Transverse colon (tissue), 4 donors: Measurements from ENCODE around the gene CHRNE. TPM values are rescaled to one million over a fixed set of nuclear protein-coding genes. Genes with fewer than 3 reads are reported as not detected.

Experiments
- DNase-seq: peaks from one replicate; pipeline ENCODE4 v3.0.0-alpha.2; 2019
- H3K27ac ChIP-seq, 4 donors: fragments of 200-600 bp; sonication (generic); 2 replicates each; pipeline ENCODE4 v1.5.1; 2016 to 2018; ENCODE audit warnings: inconsistent platforms in 4 of 4
- H3K27me3 ChIP-seq: fragments of 200-600 bp; sonication (generic); 2 replicates; pipeline ENCODE4 v1.5.1; 2017; ENCODE audit warnings: inconsistent platforms
- H3K36me3 ChIP-seq, 4 donors: fragments of 200-600 bp; sonication (generic); 2 replicates each; pipeline ENCODE4 v1.5.1; 2017 to 2019; ENCODE audit warnings: inconsistent platforms in 4 of 4
- H3K4me1 ChIP-seq, 4 donors: fragments of 200-600 bp; sonication (generic); 2 replicates each; pipeline ENCODE4 v1.5.1; 2017 to 2020; ENCODE audit warnings: inconsistent platforms in 4 of 4
- H3K4me3 ChIP-seq, 4 donors: fragments of 200-600 bp; sonication (generic); 1 replicate in 1 of 4; 2 replicates in 3 of 4; pipeline versions ENCODE4 v1.5.1 to v1.6.1; 2017 to 2019; ENCODE audit warnings: inconsistent platforms in 4 of 4
- H3K9me3 ChIP-seq, 2 donors: fragments of 200-600 bp; sonication (generic); 2 replicates each; pipeline ENCODE4 v1.5.1; 2017 to 2019; ENCODE audit warnings: inconsistent platforms in 2 of 2
- EP300 ChIP-seq: sonication (generic); formaldehyde crosslinking; IDR thresholded peaks from one replicate; pipeline ENCODE4 v1.6.1; 2017; ENCODE audit warnings: antibody characterized with exemption, low read depth
- POLR2A ChIP-seq: fragments of 450-650 bp; IDR thresholded peaks from one replicate; pipeline ENCODE4 v1.6.1; 2016; ENCODE audit warnings: antibody characterized with exemption, mild to moderate bottlenecking, moderate library complexity
- POLR2AphosphoS5 ChIP-seq, 3 donors: sonication (generic); formaldehyde crosslinking; IDR thresholded peaks; one replicate each; pipeline ENCODE4 v1.6.1; 2016; ENCODE audit warnings: antibody characterized with exemption in 3 of 3
- WGBS, 2 donors: methylation state at CpG; one replicate each; pipeline ENCODE4 v1.1.5; 2018; ENCODE audit warnings: low coverage in 1 of 2; 5-methylcytosine and 5-hydroxymethylcytosine counted together
- in situ Hi-C, 4 donors: fragments of 200-750 bp; cut with MboI; loops; one replicate each; pipeline versions ENCODE4 v1.15.0 to v1.15.1; 2017; ENCODE audit warnings: low sequenced_read_pairs in 3 of 4, low pct_ligation_motif_present in 1 of 4, low pct_unique_long_range_greater_than_20kb in 1 of 4
- intact Hi-C: fragments of 100-400 bp; cut with DNase I; formaldehyde crosslinking; loops from one replicate; pipeline ENCODE4 v1.15.1; 2023; ENCODE audit warnings: low total_unique reads
- total RNA-seq, 4 donors: library from RNA; depleted of rRNA; stranded (reverse); fragments of >200 nt; gene quantifications; one replicate each; pipeline ENCODE4 v1.1.0, GENCODE V29; 2016
- TF ChIP-seq, protein P1 (sequence below), 5 experiments: fragments of 200-600 bp in 3 of 5; fragments of 450-650 bp in 2 of 5; sonication (generic) in 3 of 5; IDR thresholded peaks; 1 replicate in 2 of 5; 2 replicates in 3 of 5; pipeline ENCODE4 v1.5.1; 2016 to 2017; ENCODE audit warnings: antibody characterized with exemption in 5 of 5, inconsistent platforms in 3 of 5, mild to moderate bottlenecking in 2 of 5, moderate library complexity in 1 of 5

The CHRNE gene
- total RNA-seq: under 1 TPM in 1 of 4 donors, not detected in 3; 0.32 TPM

DNA sequence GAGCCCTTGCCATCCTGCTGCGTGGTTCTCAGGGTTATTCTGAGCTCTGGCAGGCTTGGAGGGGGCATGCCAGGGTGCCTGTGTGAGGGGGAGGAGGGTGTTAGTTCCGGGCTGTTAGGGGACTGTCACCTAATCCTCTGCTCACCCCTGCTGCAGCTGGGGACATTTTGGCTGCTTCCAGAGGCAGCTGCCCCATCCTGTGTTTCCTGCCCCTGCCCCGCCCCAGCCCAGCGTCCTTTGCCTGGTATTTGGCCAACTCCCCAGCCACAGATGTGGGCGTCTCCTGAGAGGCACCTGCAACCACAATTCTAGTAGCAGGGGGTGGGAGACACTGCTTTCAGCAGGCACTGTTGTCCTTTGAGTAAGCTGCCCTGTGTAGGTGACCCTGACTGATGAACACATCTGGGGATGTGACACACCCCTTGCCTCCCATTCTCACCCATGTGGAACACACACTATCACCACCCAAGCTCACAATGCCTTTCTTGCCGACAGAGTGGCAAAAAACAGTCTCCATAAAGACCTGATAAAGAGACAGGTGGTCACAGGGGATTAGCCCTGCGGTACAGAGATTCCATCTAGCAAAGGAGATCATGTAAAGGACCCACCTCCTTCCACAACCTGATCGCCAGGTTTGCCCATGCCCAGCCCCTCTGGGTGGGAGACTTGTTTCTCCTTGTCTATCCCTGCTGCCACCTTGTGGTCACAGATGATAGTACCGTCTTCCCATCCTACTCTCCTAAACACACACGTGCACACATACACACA lies at the start of gene CHRNE:
CHRNE (minus strand) TSS at position 48 of the 768 bp plus-strand sequence; CDS start at position 13, 35 bp downstream.
- DNase-seq: peak; percentile 90
- Histone ChIP-seq H3K4me3 (no peak within 1 kb of the TSS), H3K4me1 (peaks cover 0 to 39% (median 24%) of the 10 kb centered on the region in 4 donors), H3K36me3 (no peaks in the 10 kb centered on the region), H3K9me3 (no peaks in the 10 kb centered on the region), H3K27ac (peak within 1 kb of the TSS in 2 of 4 donors; percentile 43 to 50), H3K27me3 (peaks cover 15% of the 10 kb centered on the region)
- intact Hi-C loops (no loop called here), in situ Hi-C loops (loop anchor here in 2 of 4 donors (25.0 kb wide), 1 partner anchor 159 kb away; no protein-coding TSS in a partner anchor)
- TF ChIP-seq, protein P1, sequence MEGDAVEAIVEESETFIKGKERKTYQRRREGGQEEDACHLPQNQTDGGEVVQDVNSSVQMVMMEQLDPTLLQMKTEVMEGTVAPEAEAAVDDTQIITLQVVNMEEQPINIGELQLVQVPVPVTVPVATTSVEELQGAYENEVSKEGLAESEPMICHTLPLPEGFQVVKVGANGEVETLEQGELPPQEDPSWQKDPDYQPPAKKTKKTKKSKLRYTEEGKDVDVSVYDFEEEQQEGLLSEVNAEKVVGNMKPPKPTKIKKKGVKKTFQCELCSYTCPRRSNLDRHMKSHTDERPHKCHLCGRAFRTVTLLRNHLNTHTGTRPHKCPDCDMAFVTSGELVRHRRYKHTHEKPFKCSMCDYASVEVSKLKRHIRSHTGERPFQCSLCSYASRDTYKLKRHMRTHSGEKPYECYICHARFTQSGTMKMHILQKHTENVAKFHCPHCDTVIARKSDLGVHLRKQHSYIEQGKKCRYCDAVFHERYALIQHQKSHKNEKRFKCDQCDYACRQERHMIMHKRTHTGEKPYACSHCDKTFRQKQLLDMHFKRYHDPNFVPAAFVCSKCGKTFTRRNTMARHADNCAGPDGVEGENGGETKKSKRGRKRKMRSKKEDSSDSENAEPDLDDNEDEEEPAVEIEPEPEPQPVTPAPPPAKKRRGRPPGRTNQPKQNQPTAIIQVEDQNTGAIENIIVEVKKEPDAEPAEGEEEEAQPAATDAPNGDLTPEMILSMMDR (IDR thresholded peaks at IDR 0.05): peak; percentile 77 to 88 (median 82)
- no peak for TF ChIP-seq EP300
- WGBS, 2 donors: 8 to 9% methylated on average over 4 to 10 of the region's 10 CpGs

DNA sequence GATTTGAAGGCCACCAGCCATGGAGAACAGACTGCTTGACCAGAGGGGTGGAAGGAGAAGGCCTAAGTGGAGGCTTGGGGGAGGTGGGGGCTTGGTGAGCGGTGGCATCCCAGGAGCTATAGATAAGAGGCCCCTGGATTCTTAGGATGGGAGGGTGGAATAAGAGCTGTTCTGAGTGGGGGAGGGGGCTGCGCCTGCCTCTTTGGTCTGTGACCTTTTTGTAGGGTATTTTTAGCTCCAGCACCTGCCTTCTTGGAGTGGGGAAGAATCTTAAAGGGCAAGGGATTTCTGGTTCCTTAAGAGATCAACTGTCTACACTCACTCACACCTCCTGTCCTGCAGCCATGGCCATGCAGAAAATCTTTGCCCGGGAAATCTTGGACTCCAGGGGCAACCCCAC lies 48.6 kb upstream of the CHRNE start:
- Histone ChIP-seq H3K4me1 (peaks cover 9 to 33% (median 14%) of the 10 kb centered on the region in 4 donors), H3K27me3 (no peaks in the 10 kb centered on the region), H3K9me3 (no peaks in the 10 kb centered on the region), H3K27ac (no peak overlapping the region), H3K36me3 (no peaks in the 10 kb centered on the region), H3K4me3 (no peak overlapping the region)
- WGBS, 2 donors: 92 to 100% methylated on average over 2 to 3 of the region's 3 CpGs
- intact Hi-C loops (no loop called here), in situ Hi-C loops (no loop called here)
- no peak for DNase-seq
- no peak for TF ChIP-seq POLR2AphosphoS5 (IDR thresholded peaks at IDR 0.05)
- TF ChIP-seq, protein P1 (IDR thresholded peaks at IDR 0.05): no peak
- no peak for TF ChIP-seq POLR2A
- no peak for TF ChIP-seq EP300

DNA sequence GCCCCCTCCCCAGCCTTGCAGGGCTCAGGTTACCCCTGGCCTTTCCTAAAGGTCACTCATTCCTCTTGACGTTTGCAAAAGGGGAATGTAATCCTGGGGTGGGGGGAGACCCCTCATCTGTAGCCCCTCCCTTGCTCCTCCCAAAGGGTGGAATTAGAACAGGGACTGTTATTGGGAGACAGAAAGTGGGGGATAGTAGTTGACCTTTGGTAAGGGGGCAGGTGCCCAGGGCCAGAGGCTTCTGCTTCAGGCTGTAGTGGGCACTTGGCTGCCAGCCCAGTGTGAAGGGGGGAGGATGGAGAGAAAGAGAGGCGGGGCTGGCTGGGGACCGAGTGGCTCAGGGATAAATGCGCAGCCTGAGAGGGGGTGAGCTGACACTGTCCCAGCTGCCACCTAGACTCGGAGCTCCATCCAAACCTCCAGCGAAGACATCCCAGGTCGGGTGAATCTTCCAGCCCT lies 47.9 kb upstream of the CHRNE start, which contains the start of gene ENO3:
ENO3 (plus strand) TSS at position 374 of the 459 bp plus-strand sequence. CDS start 711 bp downstream, outside the sequence.
- Histone ChIP-seq H3K9me3 (no peaks in the 10 kb centered on the region), H3K27me3 (no peaks in the 10 kb centered on the region), H3K4me3 (peak within 1 kb of the TSS; percentile 33 to 92 (median 64)), H3K27ac (peak within 1 kb of the TSS; percentile 95 to 100 (median 100)), H3K4me1 (peaks cover 16 to 40% (median 22%) of the 10 kb centered on the region in 4 donors), H3K36me3 (no peaks in the 10 kb centered on the region)
- in situ Hi-C loops: no loop called here
- TF ChIP-seq EP300 (no peak), POLR2AphosphoS5 (IDR thresholded peaks at IDR 0.05) (no peak)
- intact Hi-C loops: no loop called here
- DNase-seq: peak; percentile 37
- WGBS, 2 donors: 42 to 52% methylated on average over 3 to 7 of the region's 7 CpGs

DNA sequence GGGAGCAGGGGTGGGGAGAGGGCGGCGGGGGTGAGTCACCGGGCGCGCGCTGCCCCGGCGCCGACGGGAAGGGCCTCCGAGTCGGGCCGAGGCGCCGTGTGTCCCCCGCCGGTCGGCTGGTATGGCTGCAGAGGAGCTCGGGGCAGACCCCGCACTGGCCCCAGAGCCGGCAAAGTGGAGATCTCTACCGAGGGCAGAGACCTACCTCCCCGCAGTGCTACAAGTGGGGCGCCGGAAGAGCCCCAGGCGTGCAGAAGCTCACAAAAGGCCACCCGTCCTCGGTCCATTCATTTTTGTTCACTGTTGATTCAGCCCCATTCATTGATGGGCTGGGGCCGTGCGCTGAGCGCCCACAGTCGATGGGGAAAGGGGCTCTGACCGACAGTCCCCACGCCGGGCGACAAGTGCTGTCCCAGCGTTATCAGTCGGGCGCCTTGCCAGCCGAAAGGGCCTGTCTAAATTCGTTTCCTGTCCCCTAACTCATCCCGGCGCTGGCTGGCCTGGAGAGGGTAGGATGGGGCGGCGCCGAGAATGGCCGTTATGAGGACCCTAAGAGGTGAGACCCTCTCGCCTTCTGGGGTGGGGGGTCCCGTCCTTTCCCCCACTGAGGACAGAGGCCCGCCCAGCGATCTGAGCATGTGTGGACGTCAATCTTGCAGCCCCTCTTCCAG lies 47.3 kb upstream of the CHRNE start:
- Histone ChIP-seq H3K4me1 (peaks cover 22 to 46% (median 27%) of the 10 kb centered on the region in 4 donors), H3K36me3 (no peaks in the 10 kb centered on the region), H3K27me3 (no peaks in the 10 kb centered on the region), H3K27ac (peak overlapping the region; percentile 95 to 100 (median 100)), H3K4me3 (peak overlapping the region; percentile 33 to 92 (median 64)), H3K9me3 (no peaks in the 10 kb centered on the region)
- intact Hi-C loops (no loop called here), in situ Hi-C loops (no loop called here)
- DNase-seq: peak; percentile 75
- TF ChIP-seq EP300 (no peak), POLR2A (no peak), POLR2AphosphoS5 (IDR thresholded peaks at IDR 0.05) (no peak)
- TF ChIP-seq, protein P1 (IDR thresholded peaks at IDR 0.05): no peak
- WGBS, 2 donors: 5% methylated on average over 43 of the region's 52 CpGs; no CpG with 5 or more reads in 1 of the 2 donors
